GM13976 (cell line): Measurements from ENCODE around the gene LRIG3.

ENCODE experiments used
- DNase-seq: peaks from one replicate; pipeline ENCODE4 v3.0.0; 2012; ENCODE audit warnings: low spot score
- CTCF ChIP-seq: IDR thresholded peaks from 2 replicates; pipeline ENCODE4 v1.5.1; 2012; ENCODE audit warnings: borderline replicate concordance, mild to moderate bottlenecking; ENCODE audit not compliant: insufficient read depth; ENCODE audit errors: extremely low read depth, missing control alignments, control extremely low read depth
- in situ Hi-C: fragments of 300-500 bp; cut with MboI; formaldehyde crosslinking; loops from one replicate; pipeline ENCODE4 v1.12.0; 2022; ENCODE audit warnings: low sequenced_read_pairs, mixed read lengths, inconsistent platforms; ENCODE audit not compliant: unreplicated experiment

Gene LRIG3

GRCh38 chr12:58850826-58851225, 69.5 kb downstream of the LRIG3 start:
- no peak for DNase-seq
- no peak for TF ChIP-seq CTCF
- in situ Hi-C loops = no loop called here

GRCh38 chr12:58847901-58848600, 72.3 kb downstream of the LRIG3 start:
- in situ Hi-C loops = no loop called here
- DNase-seq = no peak
- no peak for TF ChIP-seq CTCF

GRCh38 chr12:58844161-58844560, 76.1 kb downstream of the LRIG3 start:
- DNase-seq = no peak
- TF ChIP-seq CTCF = no peak
- in situ Hi-C loops = no loop called here

GRCh38 chr12:58841058-58841798, 79.1 kb downstream of the LRIG3 start:
- DNase-seq = no peak
- in situ Hi-C loops = no loop called here
- TF ChIP-seq CTCF = no peak

- in situ Hi-C loops = no loop called here
- DNase-seq = no peak
Measured at GRCh38 chr12:58833853-58834252, 86.5 kb downstream of the LRIG3 start.

GRCh38 chr12:58832920-58833319, 87.4 kb downstream of the LRIG3 start:
- in situ Hi-C loops = no loop called here
- no peak for TF ChIP-seq CTCF
- no peak for DNase-seq

More at GRCh38 chr12:58833853-58834252, 86.5 kb downstream of the LRIG3 start:
- TF ChIP-seq CTCF = no peak
